CD4-positive, CD25-positive, alpha-beta regulatory T cell (primary cell): Measurements from ENCODE around the gene STIM2. TPM values are rescaled to one million over a fixed set of nuclear protein-coding genes. Genes with fewer than 3 reads are reported as not detected.

Experiments used
- ATAC-seq, 2 donors: fragments of 150-1000 bp; cut with Tn5 transposase; one replicate each; pipeline ENCODE4 v1.10.0; 2021; ENCODE audit warnings: low read depth in 2 of 2, moderate number of reproducible peaks in 2 of 2, moderate library complexity in 1 of 2
- DNase-seq, 3 donors: peaks; one replicate each; pipeline versions ENCODE4 v3.0.0 to v3.0.0-alpha.2; 2012 to 2022; ENCODE audit warnings: mixed read lengths in 1 of 3
- H3K27ac ChIP-seq: one replicate; pipeline ENCODE4 v1.7.0; 2013; ENCODE audit warnings: mild to moderate bottlenecking, low read length; ENCODE audit not compliant: insufficient read depth, poor library complexity, severe bottlenecking
- H3K27me3 ChIP-seq: one replicate; pipeline ENCODE4 v1.7.0; 2013; ENCODE audit warnings: low read length; ENCODE audit not compliant: control insufficient read depth, insufficient read depth
- H3K36me3 ChIP-seq: one replicate; pipeline ENCODE4 v1.7.0; 2013; ENCODE audit warnings: mild to moderate bottlenecking, low read length, moderate library complexity; ENCODE audit not compliant: control insufficient read depth, insufficient read depth
- H3K4me1 ChIP-seq: 2 replicates; pipeline ENCODE4 v1.7.0; 2013; ENCODE audit warnings: mild to moderate bottlenecking, low read length; ENCODE audit not compliant: insufficient read depth, control insufficient read depth, poor library complexity, severe bottlenecking
- H3K4me3 ChIP-seq: one replicate; pipeline ENCODE4 v1.7.0; 2013; ENCODE audit warnings: low read depth, mild to moderate bottlenecking, low read length, moderate library complexity
- H3K9me3 ChIP-seq, 2 experiments: 1 replicate in 1 of 2; 2 replicates in 1 of 2; pipeline ENCODE4 v1.7.0; 2013; ENCODE audit warnings: low read length in 2 of 2, mild to moderate bottlenecking in 1 of 2, moderate library complexity in 1 of 2; ENCODE audit not compliant: control insufficient read depth in 2 of 2
- H3K27ac Mint-ChIP-seq, 3 donors: one replicate each; pipeline ENCODE4 v1.8.0; 2020 to 2022; ENCODE audit warnings: mild to moderate bottlenecking in 3 of 3, mixed read lengths in 3 of 3, moderate library complexity in 2 of 3
- H3K27me3 Mint-ChIP-seq: one replicate; pipeline ENCODE4 v1.8.0; 2022; ENCODE audit warnings: mild to moderate bottlenecking, mixed read lengths
- H3K36me3 Mint-ChIP-seq: one replicate; pipeline ENCODE4 v1.8.0; 2020; ENCODE audit warnings: mixed read lengths
- H3K4me1 Mint-ChIP-seq, 4 donors: one replicate each; pipeline ENCODE4 v1.8.0; 2020 to 2022; ENCODE audit warnings: mixed read lengths in 4 of 4, mild to moderate bottlenecking in 1 of 4
- H3K4me3 Mint-ChIP-seq, 4 donors: one replicate each; pipeline ENCODE4 v1.8.0; 2020 to 2022; ENCODE audit warnings: mild to moderate bottlenecking in 4 of 4, mixed read lengths in 4 of 4, moderate library complexity in 3 of 4
- H3K9me3 Mint-ChIP-seq, 7 donors: one replicate each; pipeline ENCODE4 v1.8.0; 2020 to 2022; ENCODE audit warnings: mixed read lengths in 7 of 7, mild to moderate bottlenecking in 3 of 7, moderate library complexity in 2 of 7
- polyA plus RNA-seq, 4 donors: library from polyadenylated mRNA; unstranded; fragments of 300-500 nt; fragmentation: Illumina TruSeq; gene quantifications; one replicate each; pipeline ENCODE4 v1.2.3, GENCODE V29; 2021
- total RNA-seq: library from RNA; stranded (reverse); gene quantifications from one replicate; pipeline ENCODE4 v1.2.3, GENCODE V29; 2022

STIM2 gene
- total and polyA plus RNA-seq, 5 donors from 2014 or later: 20.2 to 83.4 (median 24.5) TPM

DNA sequence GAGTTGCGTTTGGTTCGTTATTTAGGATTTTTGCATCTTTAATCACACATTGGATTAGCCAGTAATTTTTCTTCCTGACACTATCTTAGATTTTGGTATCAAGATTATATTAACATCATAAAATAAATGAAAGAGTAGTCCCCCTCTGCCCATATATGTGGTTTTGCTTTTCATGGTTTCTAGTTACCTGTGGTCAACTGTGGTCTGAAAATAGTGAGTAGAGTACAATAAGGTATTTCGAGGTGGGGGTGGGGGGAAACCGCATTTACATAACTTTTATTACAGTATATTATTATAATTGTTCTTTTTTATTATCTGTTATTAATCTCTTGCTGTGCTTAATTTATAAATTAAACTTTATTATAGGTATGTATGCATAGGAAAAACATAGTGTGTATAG, 152.4 kb downstream of the STIM2 start:
- peaks cover 24% of the 10 kb centered on the region for H3K36me3 Mint-ChIP-seq
- H3K27ac Mint-ChIP-seq: no peak overlapping the region
- H3K36me3 ChIP-seq: peaks cover 30% of the 10 kb centered on the region
- H3K4me1 ChIP-seq: no peaks in the 10 kb centered on the region
- H3K4me3 Mint-ChIP-seq: no peak overlapping the region
- no peaks in the 10 kb centered on the region for H3K9me3 ChIP-seq
- DNase-seq (no peak), ATAC-seq (no peak)
- no peak overlapping the region for H3K27ac ChIP-seq
- H3K27me3 Mint-ChIP-seq: no peaks in the 10 kb centered on the region
- H3K4me3 ChIP-seq: no peak overlapping the region
- no peaks in the 10 kb centered on the region for H3K27me3 ChIP-seq
- peaks cover 5 to 27% (median 15%) of the 10 kb centered on the region in 4 donors for H3K4me1 Mint-ChIP-seq
- peaks cover 0 to 5% (median 0%) of the 10 kb centered on the region in 7 donors for H3K9me3 Mint-ChIP-seq

GRCh38 chr4:27016551-27016950, 155.9 kb downstream of the STIM2 start:
- peak overlapping the region in 2 of 3 donors; percentile 1 to 13 for H3K27ac Mint-ChIP-seq
- peaks cover 0 to 22% (median 8%) of the 10 kb centered on the region in 4 donors for H3K4me1 Mint-ChIP-seq
- H3K36me3 Mint-ChIP-seq: peaks cover 48% of the 10 kb centered on the region
- no peak for DNase-seq
- no peak for ATAC-seq
- no peaks in the 10 kb centered on the region for H3K27me3 Mint-ChIP-seq
- Histone ChIP-seq H3K36me3 (peaks cover 51% of the 10 kb centered on the region), H3K4me3 (no peak overlapping the region), H3K4me1 (no peaks in the 10 kb centered on the region), H3K9me3 (no peaks in the 10 kb centered on the region), H3K27me3 (no peaks in the 10 kb centered on the region), H3K27ac (no peak overlapping the region)
- H3K9me3 Mint-ChIP-seq: peaks cover 0 to 5% (median 0%) of the 10 kb centered on the region in 7 donors
- H3K4me3 Mint-ChIP-seq: no peak overlapping the region

DNA sequence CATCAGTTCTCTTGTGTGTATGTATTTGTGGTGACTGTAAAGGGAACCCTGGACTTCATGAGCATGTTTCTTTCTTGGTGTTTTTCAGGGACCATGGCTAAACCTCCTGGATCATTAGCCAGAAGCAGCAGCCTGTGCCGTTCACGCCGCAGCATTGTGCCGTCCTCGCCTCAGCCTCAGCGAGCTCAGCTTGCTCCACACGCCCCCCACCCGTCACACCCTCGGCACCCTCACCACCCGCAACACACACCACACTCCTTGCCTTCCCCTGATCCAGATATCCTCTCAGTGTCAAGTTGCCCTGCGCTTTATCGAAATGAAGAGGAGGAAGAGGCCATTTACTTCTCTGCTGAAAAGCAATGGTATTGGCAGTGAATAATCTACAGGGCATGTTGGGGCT, 157.0 kb downstream of the STIM2 start:
- Histone ChIP-seq H3K4me3 (no peak overlapping the region), H3K4me1 (no peaks in the 10 kb centered on the region), H3K27me3 (no peaks in the 10 kb centered on the region), H3K9me3 (no peaks in the 10 kb centered on the region), H3K36me3 (peaks cover 56% of the 10 kb centered on the region), H3K27ac (no peak overlapping the region)
- no peaks in the 10 kb centered on the region for H3K27me3 Mint-ChIP-seq
- no peak overlapping the region for H3K4me3 Mint-ChIP-seq
- peaks cover 0 to 22% (median 9%) of the 10 kb centered on the region in 4 donors for H3K4me1 Mint-ChIP-seq
- no peak overlapping the region for H3K27ac Mint-ChIP-seq
- peaks cover 55% of the 10 kb centered on the region for H3K36me3 Mint-ChIP-seq
- H3K9me3 Mint-ChIP-seq: peaks cover 0 to 5% (median 0%) of the 10 kb centered on the region in 7 donors
- ATAC-seq: no peak
- DNase-seq: no peak

DNA sequence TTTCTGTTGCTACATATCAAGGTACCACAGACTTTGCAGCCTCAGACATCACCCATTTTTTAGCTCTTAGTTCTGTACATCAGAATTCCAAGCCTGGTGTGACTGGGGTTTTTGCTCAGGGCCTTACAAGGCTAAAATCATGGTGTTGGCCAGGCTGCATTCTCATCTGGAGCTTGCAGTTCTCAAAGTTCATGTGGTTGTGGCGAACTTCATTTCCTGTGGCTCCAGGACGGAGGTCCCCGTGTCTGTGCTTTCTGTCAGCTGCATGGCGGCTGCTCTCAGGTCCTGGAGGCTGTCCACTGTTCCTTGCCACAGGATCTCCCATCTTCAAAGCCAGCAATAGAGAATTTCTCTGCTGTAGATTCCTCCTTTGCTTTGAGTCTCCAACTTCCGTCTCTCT, 157.4 kb downstream of the STIM2 start:
- Mint-ChIP-seq H3K9me3 (peaks cover 0 to 5% (median 0%) of the 10 kb centered on the region in 7 donors), H3K27me3 (no peaks in the 10 kb centered on the region), H3K4me3 (no peak overlapping the region), H3K27ac (no peak overlapping the region), H3K36me3 (peaks cover 57% of the 10 kb centered on the region), H3K4me1 (peaks cover 0 to 22% (median 9%) of the 10 kb centered on the region in 4 donors)
- Histone ChIP-seq H3K27ac (no peak overlapping the region), H3K4me1 (no peaks in the 10 kb centered on the region), H3K4me3 (no peak overlapping the region), H3K27me3 (no peaks in the 10 kb centered on the region), H3K36me3 (peaks cover 60% of the 10 kb centered on the region), H3K9me3 (no peaks in the 10 kb centered on the region)
- DNase-seq (no peak), ATAC-seq (no peak)

DNA sequence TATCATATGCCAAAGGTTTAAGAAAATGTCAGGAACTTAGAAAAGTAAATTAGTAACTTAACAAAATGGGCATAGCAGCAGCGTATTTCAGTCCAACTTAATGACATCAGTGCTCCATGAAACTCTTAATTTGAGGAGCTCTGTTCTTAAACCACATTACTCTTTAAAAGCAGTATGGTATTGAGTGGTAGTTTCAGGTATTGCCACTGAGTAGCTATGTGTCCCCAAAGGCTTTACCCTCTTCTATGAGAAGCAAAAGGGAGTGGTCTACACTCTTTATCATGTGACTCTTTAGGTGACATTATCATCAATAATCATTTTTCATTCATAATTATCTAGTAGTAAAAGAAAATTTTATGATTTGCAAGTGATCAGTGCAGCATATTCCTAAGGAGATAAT, 158.3 kb downstream of the STIM2 start:
- Mint-ChIP-seq H3K4me3 (no peak overlapping the region), H3K9me3 (peaks cover 0 to 5% (median 0%) of the 10 kb centered on the region in 7 donors), H3K27me3 (no peaks in the 10 kb centered on the region), H3K36me3 (peaks cover 64% of the 10 kb centered on the region), H3K27ac (no peak overlapping the region), H3K4me1 (peaks cover 0 to 22% (median 9%) of the 10 kb centered on the region in 4 donors)
- no peak for DNase-seq
- no peak overlapping the region for H3K27ac ChIP-seq
- no peaks in the 10 kb centered on the region for H3K27me3 ChIP-seq
- H3K36me3 ChIP-seq: peaks cover 64% of the 10 kb centered on the region
- no peaks in the 10 kb centered on the region for H3K9me3 ChIP-seq
- no peak overlapping the region for H3K4me3 ChIP-seq
- no peaks in the 10 kb centered on the region for H3K4me1 ChIP-seq
- no peak for ATAC-seq

GRCh38 chr4:27019766-27020165, 159.1 kb downstream of the STIM2 start:
- H3K9me3 ChIP-seq: no peaks in the 10 kb centered on the region
- H3K36me3 ChIP-seq: peaks cover 64% of the 10 kb centered on the region
- no peak overlapping the region for H3K27ac Mint-ChIP-seq
- H3K4me3 Mint-ChIP-seq: no peak overlapping the region
- H3K27me3 ChIP-seq: no peaks in the 10 kb centered on the region
- H3K27me3 Mint-ChIP-seq: no peaks in the 10 kb centered on the region
- DNase-seq (no peak), ATAC-seq (no peak)
- peaks cover 0 to 5% (median 0%) of the 10 kb centered on the region in 7 donors for H3K9me3 Mint-ChIP-seq
- H3K36me3 Mint-ChIP-seq: peaks cover 64% of the 10 kb centered on the region
- no peak overlapping the region for H3K4me3 ChIP-seq
- no peaks in the 10 kb centered on the region for H3K4me1 ChIP-seq
- H3K27ac ChIP-seq: no peak overlapping the region
- H3K4me1 Mint-ChIP-seq: peaks cover 0 to 17% (median 9%) of the 10 kb centered on the region in 4 donors

DNA sequence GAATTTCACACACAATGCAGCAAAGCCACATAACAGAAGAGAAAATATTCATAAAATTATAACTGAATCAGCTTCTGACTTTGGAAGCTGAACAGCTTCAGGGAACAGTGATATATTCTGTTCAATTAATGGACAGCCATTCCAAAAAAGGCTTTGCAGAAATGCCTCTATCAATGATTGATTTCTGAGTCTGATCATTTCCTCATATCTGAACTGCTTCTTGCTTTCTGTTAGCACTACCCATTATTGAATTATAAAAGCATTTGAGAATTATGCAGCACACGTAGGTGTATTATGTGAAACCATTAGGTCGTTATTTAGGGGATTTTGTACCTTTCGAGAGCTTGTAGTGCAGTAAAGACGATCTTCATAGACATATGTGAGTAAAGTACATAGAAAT, 159.6 kb downstream of the STIM2 start:
- H3K36me3 ChIP-seq: peaks cover 64% of the 10 kb centered on the region
- Mint-ChIP-seq H3K27ac (peak overlapping the region in 1 of 3 donors; percentile 22), H3K36me3 (peaks cover 65% of the 10 kb centered on the region)

DNA sequence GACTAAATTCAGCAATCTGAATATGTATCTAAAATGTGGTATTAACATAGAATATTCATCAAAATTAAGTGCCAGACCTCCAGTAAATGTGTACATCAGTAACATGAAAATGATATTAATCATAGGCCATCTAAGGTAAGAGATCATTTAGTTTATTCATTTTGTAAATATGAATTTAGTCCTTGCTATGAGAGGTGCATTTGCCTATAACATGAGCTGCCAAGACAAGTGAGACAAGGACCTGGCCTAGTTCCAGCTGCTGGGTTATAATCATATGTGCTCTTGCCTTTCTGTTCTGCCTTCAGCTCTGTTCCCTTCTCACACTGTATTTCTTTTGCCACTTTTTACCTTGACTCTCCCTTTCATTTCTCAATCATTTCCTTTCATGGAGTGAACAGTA, 160.0 kb downstream of the STIM2 start:
- H3K27me3 ChIP-seq: no peaks in the 10 kb centered on the region
- peaks cover 0 to 16% (median 9%) of the 10 kb centered on the region in 4 donors for H3K4me1 Mint-ChIP-seq
- H3K4me3 ChIP-seq: no peak overlapping the region
- H3K27ac ChIP-seq: no peak overlapping the region
- H3K36me3 ChIP-seq: peaks cover 64% of the 10 kb centered on the region
- no peak for ATAC-seq
- no peaks in the 10 kb centered on the region for H3K4me1 ChIP-seq
- H3K27ac Mint-ChIP-seq: peak overlapping the region in 1 of 3 donors; percentile 38
- H3K9me3 ChIP-seq: no peaks in the 10 kb centered on the region
- no peaks in the 10 kb centered on the region for H3K27me3 Mint-ChIP-seq
- DNase-seq: no peak
- H3K9me3 Mint-ChIP-seq: peaks cover 0 to 5% (median 0%) of the 10 kb centered on the region in 7 donors
- H3K4me3 Mint-ChIP-seq: no peak overlapping the region
- peaks cover 65% of the 10 kb centered on the region for H3K36me3 Mint-ChIP-seq

More for the DNA sequence above, 159.6 kb downstream of the STIM2 start:
- Mint-ChIP-seq H3K9me3 (peaks cover 0 to 5% (median 0%) of the 10 kb centered on the region in 7 donors), H3K27me3 (no peaks in the 10 kb centered on the region), H3K4me1 (peaks cover 0 to 16% (median 9%) of the 10 kb centered on the region in 4 donors), H3K4me3 (no peak overlapping the region)
- Histone ChIP-seq H3K27ac (no peak overlapping the region), H3K4me3 (no peak overlapping the region), H3K27me3 (no peaks in the 10 kb centered on the region), H3K4me1 (no peaks in the 10 kb centered on the region), H3K9me3 (no peaks in the 10 kb centered on the region)
- ATAC-seq (no peak), DNase-seq (no peak)
